ENCODE measurements around the gene GJE1.

GJE1 gene

DNA sequence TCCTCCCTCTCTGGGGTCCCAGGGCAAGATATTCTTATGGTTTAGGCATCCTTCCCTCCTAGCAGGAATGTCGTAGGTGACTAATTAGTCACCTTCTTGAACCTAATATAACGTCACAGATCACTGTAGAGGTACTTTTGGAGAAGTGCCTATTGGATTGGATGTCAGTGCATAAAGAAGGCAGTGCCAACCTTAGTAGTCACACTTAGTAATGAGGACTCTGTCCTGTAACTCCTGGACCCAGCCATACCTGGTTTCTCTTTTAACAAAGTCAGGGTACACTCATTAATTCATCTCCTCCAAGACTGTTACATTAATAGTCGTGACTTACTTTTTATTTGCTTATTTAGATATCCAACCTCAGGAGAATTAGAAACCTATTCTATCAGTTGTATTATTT is 34.3 kb downstream of the GJE1 start:
- no peak for DNase-seq (ENCODE audit: insufficient read length, low spot score)
- FAIRE-seq, result no peak
- TF ChIP-seq CTCF (IDR thresholded peaks at IDR 0.05; ENCODE audit: insufficient read depth, missing control alignments), result no peak

GRCh38 chr6:142167486-142167885 is 34.8 kb downstream of the GJE1 start:
- FAIRE-seq (no peak), DNase-seq (ENCODE audit: insufficient read length, low spot score) (no peak)
- TF ChIP-seq CTCF (IDR thresholded peaks at IDR 0.05; ENCODE audit: insufficient read depth, missing control alignments), result no peak

GRCh38 chr6:142171351-142171750 is 38.6 kb downstream of the GJE1 start:
- FAIRE-seq (no peak), DNase-seq (ENCODE audit: insufficient read length, low spot score) (no peak)
- no peak for TF ChIP-seq CTCF (IDR thresholded peaks at IDR 0.05; ENCODE audit: insufficient read depth, missing control alignments)

DNA sequence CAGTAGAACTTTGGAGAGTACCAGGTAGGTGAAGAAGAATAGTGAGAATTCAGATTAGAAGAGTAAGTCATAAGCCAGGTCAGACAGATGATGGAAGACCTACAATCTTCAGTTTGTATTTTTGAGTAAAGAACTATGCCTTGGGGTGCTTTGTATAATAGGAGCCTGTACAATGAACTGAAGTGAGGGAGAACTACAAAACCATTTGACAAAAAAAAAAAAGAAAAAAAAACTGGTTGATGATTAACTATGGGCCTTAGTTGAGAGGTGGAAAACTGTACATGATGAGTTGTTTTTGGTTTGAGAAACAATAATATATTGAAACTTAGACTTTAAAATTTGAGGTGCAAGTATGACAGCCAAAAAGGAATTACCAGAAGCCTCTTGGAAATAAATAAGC is 40.0 kb downstream of the GJE1 start:
- DNase-seq (ENCODE audit: insufficient read length, low spot score), result no peak
- no peak for TF ChIP-seq CTCF (IDR thresholded peaks at IDR 0.05; ENCODE audit: insufficient read depth, missing control alignments)
- no peak for FAIRE-seq

DNA sequence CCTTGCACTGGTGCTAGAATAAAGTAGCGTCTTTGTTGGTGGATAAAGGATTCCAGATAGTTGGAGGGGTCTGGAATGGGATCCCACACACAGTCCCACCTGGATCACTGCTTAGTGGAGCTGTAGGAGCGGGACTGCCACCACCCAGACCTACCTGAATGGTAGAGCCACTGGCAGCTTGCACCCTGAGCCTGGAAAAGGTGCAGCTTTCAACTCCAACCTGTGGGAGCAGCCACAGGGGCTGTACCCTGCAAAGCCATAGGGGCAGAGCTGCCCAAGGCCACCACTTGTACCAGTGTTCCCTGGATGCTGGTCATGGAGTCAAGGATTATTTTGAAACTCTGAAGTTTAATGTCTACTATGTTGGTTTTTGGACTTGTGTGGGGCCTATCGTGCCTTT is 41.3 kb downstream of the GJE1 start:
- no peak for FAIRE-seq
- DNase-seq (ENCODE audit: insufficient read length, low spot score), result no peak
- TF ChIP-seq CTCF (IDR thresholded peaks at IDR 0.05; ENCODE audit: insufficient read depth, missing control alignments), result no peak

DNA sequence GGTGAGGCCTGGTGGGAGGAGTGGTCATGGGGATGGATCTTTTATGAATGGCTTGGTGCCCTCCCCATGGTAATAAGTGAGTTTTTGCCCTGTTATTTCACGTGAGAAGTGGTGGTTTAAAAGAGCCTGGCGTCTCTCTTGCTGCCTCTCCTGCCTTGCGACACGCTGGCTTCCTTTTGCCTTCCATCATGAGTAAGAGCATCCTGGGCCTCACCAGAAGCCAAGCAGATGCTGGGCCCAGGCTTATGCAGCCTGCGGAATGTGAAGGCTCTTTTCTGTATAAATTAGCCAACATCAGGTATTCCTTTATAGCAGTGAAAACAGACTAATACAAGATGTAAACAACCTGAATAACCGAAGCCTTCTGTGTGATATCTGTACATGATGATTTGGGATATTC is 42.0 kb downstream of the GJE1 start:
- DNase-seq (ENCODE audit: insufficient read length, low spot score), result no peak
- no peak for TF ChIP-seq CTCF (IDR thresholded peaks at IDR 0.05; ENCODE audit: insufficient read depth, missing control alignments)
- FAIRE-seq, result no peak

- no peak for TF ChIP-seq CTCF (IDR thresholded peaks at IDR 0.05; ENCODE audit: insufficient read depth, missing control alignments)
Observed at GRCh38 chr6:142178129-142178528, 45.4 kb downstream of the GJE1 start.

More at GRCh38 chr6:142178129-142178528, 45.4 kb downstream of the GJE1 start:
- FAIRE-seq, result no peak
- no peak for DNase-seq (ENCODE audit: insufficient read length, low spot score)
